GM12864 (cell line): ENCODE results near the gene SHC3.

Experiments used
- DNase-seq: peaks from one replicate; pipeline ENCODE4 v3.0.0-alpha.2; 2011; ENCODE audit warnings: low read depth
- H3K4me3 ChIP-seq: 2 replicates; pipeline ENCODE4 v1.5.1; 2011; ENCODE audit warnings: mild to moderate bottlenecking, low read depth, low read length, control low read depth
- CTCF ChIP-seq: IDR thresholded peaks from 2 replicates; pipeline ENCODE4 v1.5.1; 2011; ENCODE audit warnings: low read depth, mild to moderate bottlenecking, moderate library complexity, low read length, control low read depth, inconsistent platforms; ENCODE audit errors: missing control alignments

The SHC3 gene

GRCh38 chr9:89051421-89052025, 127.1 kb downstream of the SHC3 start:
- no peak for TF ChIP-seq CTCF
- no peak overlapping the region for H3K4me3 ChIP-seq
- no peak for DNase-seq

- no peak for DNase-seq
- H3K4me3 ChIP-seq = no peak overlapping the region
- TF ChIP-seq CTCF = no peak
Measured at GRCh38 chr9:89049646-89050045, 129.0 kb downstream of the SHC3 start.

GRCh38 chr9:89048616-89049015, 130.0 kb downstream of the SHC3 start:
- DNase-seq = no peak
- no peak for TF ChIP-seq CTCF
- H3K4me3 ChIP-seq = no peak overlapping the region

GRCh38 chr9:89047667-89048066, 131.0 kb downstream of the SHC3 start:
- no peak for DNase-seq
- no peak for TF ChIP-seq CTCF
- no peak overlapping the region for H3K4me3 ChIP-seq

GRCh38 chr9:89046832-89047231, 131.8 kb downstream of the SHC3 start:
- TF ChIP-seq CTCF = no peak

GRCh38 chr9:89044881-89045280, 133.7 kb downstream of the SHC3 start:
- DNase-seq = no peak
- no peak for TF ChIP-seq CTCF
- no peak overlapping the region for H3K4me3 ChIP-seq

More at GRCh38 chr9:89046832-89047231, 131.8 kb downstream of the SHC3 start:
- no peak overlapping the region for H3K4me3 ChIP-seq
- no peak for DNase-seq

GRCh38 chr9:89044104-89044503, 134.5 kb downstream of the SHC3 start:
- no peak for DNase-seq
- TF ChIP-seq CTCF = no peak
- H3K4me3 ChIP-seq = no peak overlapping the region
